HG03045 (cell line): ENCODE results near the gene DMRT1.
A peak's percentile ranks its signal among the peaks of the same experiment; 100 is the strongest.
"Not testable (repeated sequence)": the region's sequence is repeated elsewhere in the genome, so short reads cannot be mapped to it uniquely, and the experiment has no call there.

ENCODE experiments used
- ATAC-seq: cut with Tn5 transposase; IDR thresholded peaks from one replicate; pipeline ENCODE4 v1.9.1; 2021; ENCODE audit warnings: mild to moderate bottlenecking, moderate library complexity; ENCODE audit not compliant: unreplicated experiment

DMRT1 gene

GRCh38 chr9:859251-859650, 17.8 kb downstream of the DMRT1 start:
- peak; percentile 77 for ATAC-seq

- ATAC-seq, result no peak
These were observed 19.2 kb downstream of the DMRT1 start for GRCh38 chr9:860706-861105.

- ATAC-seq, result not testable (repeated sequence)
These were observed 20.0 kb downstream of the DMRT1 start for GRCh38 chr9:861525-861924.

GRCh38 chr9:875119-875962, 33.8 kb downstream of the DMRT1 start:
- ATAC-seq, result no peak

GRCh38 chr9:876425-876824, 34.9 kb downstream of the DMRT1 start:
- ATAC-seq, result no peak

GRCh38 chr9:878239-878638, 36.7 kb downstream of the DMRT1 start:
- ATAC-seq, result no peak

- ATAC-seq, result no peak
These were observed 39.2 kb downstream of the DMRT1 start for GRCh38 chr9:880725-881124.

GRCh38 chr9:882416-882924, 41.0 kb downstream of the DMRT1 start:
- no peak for ATAC-seq

- ATAC-seq, result no peak
These were observed 41.5 kb downstream of the DMRT1 start for GRCh38 chr9:883011-883410.

- ATAC-seq, result no peak
These were observed 45.4 kb downstream of the DMRT1 start for GRCh38 chr9:886886-887285.

GRCh38 chr9:892123-892522, 50.6 kb downstream of the DMRT1 start:
- no peak for ATAC-seq

- ATAC-seq, result no peak
These were observed 51.6 kb downstream of the DMRT1 start for GRCh38 chr9:893115-893514.

GRCh38 chr9:893843-894420, 52.4 kb downstream of the DMRT1 start:
- peak; percentile 99 for ATAC-seq

- no peak for ATAC-seq
These were observed 58.1 kb downstream of the DMRT1 start for GRCh38 chr9:899440-900184.

GRCh38 chr9:903886-904285, 62.4 kb downstream of the DMRT1 start:
- ATAC-seq, result no peak

GRCh38 chr9:905906-906305, 64.4 kb downstream of the DMRT1 start:
- ATAC-seq, result no peak

- ATAC-seq, result no peak
These were observed 67.2 kb downstream of the DMRT1 start for GRCh38 chr9:908536-909205.

- no peak for ATAC-seq
These were observed 69.5 kb downstream of the DMRT1 start for GRCh38 chr9:911005-911404.

GRCh38 chr9:912776-913175, 71.3 kb downstream of the DMRT1 start:
- no peak for ATAC-seq

GRCh38 chr9:913526-913925, 72.0 kb downstream of the DMRT1 start:
- ATAC-seq, result not testable (repeated sequence)

GRCh38 chr9:917730-918129, 76.2 kb downstream of the DMRT1 start:
- no peak for ATAC-seq
